Smooth muscle cell (in vitro differentiated cells): Measurements from ENCODE around the gene OLFML2A. TPM values are rescaled to one million over a fixed set of nuclear protein-coding genes. Genes with fewer than 3 reads are reported as not detected.

Experiments used
- DNase-seq: peaks from one replicate; lab custom pipeline; 2025; ENCODE audit not compliant: unreplicated experiment; lab: John Stamatoyannopoulos, UW
- H2AFZ ChIP-seq: fragments of 200-600 bp; sonication (generic); 2 replicates; pipeline ENCODE4 v1.6.0; 2016; ENCODE audit warnings: antibody characterized with exemption, low read depth, mild to moderate bottlenecking
- H3F3A ChIP-seq: fragments of 200-600 bp; sonication (generic); 2 replicates; pipeline ENCODE4 v1.6.0; 2017; ENCODE audit warnings: antibody characterized with exemption, low read depth
- H3K27ac ChIP-seq: fragments of 200-600 bp; sonication (generic); 2 replicates; pipeline ENCODE4 v1.5.1; 2016; ENCODE audit warnings: low read depth, mild to moderate bottlenecking
- H3K27me3 ChIP-seq: fragments of 200-600 bp; sonication (generic); 2 replicates; pipeline ENCODE4 v1.6.1; 2016; ENCODE audit warnings: low read depth, mild to moderate bottlenecking
- H3K36me3 ChIP-seq: fragments of 200-600 bp; sonication (generic); 2 replicates; pipeline ENCODE4 v1.5.1; 2016; ENCODE audit warnings: low read depth
- H3K4me1 ChIP-seq: fragments of 200-600 bp; sonication (generic); 2 replicates; pipeline ENCODE4 v1.5.1; 2016; ENCODE audit warnings: low read depth
- H3K4me2 ChIP-seq: fragments of 200-600 bp; sonication (generic); 2 replicates; pipeline ENCODE4 v1.6.0; 2016; ENCODE audit warnings: mild to moderate bottlenecking
- H3K4me3 ChIP-seq: fragments of 200-600 bp; sonication (generic); 2 replicates; pipeline ENCODE4 v1.5.1; 2016; ENCODE audit warnings: mild to moderate bottlenecking
- H3K79me2 ChIP-seq: fragments of 200-600 bp; sonication (generic); 2 replicates; pipeline ENCODE4 v1.6.0; 2016; ENCODE audit warnings: low read depth, mild to moderate bottlenecking
- H3K9ac ChIP-seq: fragments of 200-600 bp; sonication (generic); 2 replicates; pipeline ENCODE4 v1.6.0; 2016; ENCODE audit warnings: low read depth
- H3K9me3 ChIP-seq: fragments of 200-600 bp; sonication (generic); replicated peaks from 2 replicates; pipeline ENCODE4 v1.5.1; 2016; ENCODE audit warnings: low read depth
- H4K20me1 ChIP-seq: fragments of 200-600 bp; sonication (generic); 2 replicates; pipeline ENCODE4 v1.6.0; 2016; ENCODE audit warnings: low read depth
- CTCF ChIP-seq: fragments of 200-600 bp; sonication (generic); IDR thresholded peaks from 2 replicates; pipeline ENCODE4 v1.5.1; 2017; ENCODE audit warnings: borderline replicate concordance, mild to moderate bottlenecking, antibody characterized with exemption; ENCODE audit not compliant: insufficient read depth, poor library complexity, severe bottlenecking
- WGBS: methylation state at CpG from one replicate; pipeline ENCODE4 v1.1.7; 2016; ENCODE audit warnings: low lambda C conversion rate; 5-methylcytosine and 5-hydroxymethylcytosine counted together
- polyA plus RNA-seq: library from polyadenylated mRNA; unstranded; fragments of >200 nt; fragmentation: Nextera tagmentation; extraction: Ambion mirVana; gene quantifications from 2 replicates; pipeline ENCODE4 v1.2.1, GENCODE V29; 2016
- total RNA-seq: library from RNA; depleted of rRNA; stranded (reverse); fragments of >200 nt; gene quantifications from 2 replicates; pipeline ENCODE4 v1.2.3, GENCODE V29; 2014

Gene OLFML2A
- total and polyA plus RNA-seq, 2 experiments from 2014 or later, result 3.5 to 17.0 TPM

DNA sequence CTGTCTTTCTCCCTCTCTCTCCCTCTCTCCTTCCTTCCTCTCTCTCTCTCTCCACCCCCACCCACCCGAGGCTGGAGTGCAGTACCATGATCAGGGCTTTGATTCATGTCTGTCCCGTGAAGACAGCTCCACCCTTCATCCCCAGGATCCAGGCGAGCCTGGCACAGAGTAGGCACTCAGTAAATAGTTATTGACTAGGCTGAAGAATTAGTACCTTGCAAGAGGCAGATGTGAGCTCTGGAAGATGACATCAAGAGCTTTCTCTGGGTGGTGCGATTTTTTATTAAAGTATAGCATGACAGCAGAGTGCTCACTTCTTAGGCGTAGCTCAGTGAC is 52.4 kb downstream of the OLFML2A start:
- Histone ChIP-seq H3K4me1 (no peaks in the 10 kb centered on the region), H3F3A (peaks cover 2% of the 10 kb centered on the region), H3K27ac (no peak overlapping the region), H3K9ac (no peak overlapping the region), H3K36me3 (no peaks in the 10 kb centered on the region), H2AFZ (no peak overlapping the region), H3K9me3 (no peaks in the 10 kb centered on the region), H3K4me2 (no peak overlapping the region), H4K20me1 (no peaks in the 10 kb centered on the region), H3K79me2 (no peaks in the 10 kb centered on the region), H3K4me3 (no peak overlapping the region), H3K27me3 (no peaks in the 10 kb centered on the region)
- DNase-seq, result no peak
- 69% methylated on average over 5 of the region's 5 CpGs for WGBS
- no peak for TF ChIP-seq CTCF

DNA sequence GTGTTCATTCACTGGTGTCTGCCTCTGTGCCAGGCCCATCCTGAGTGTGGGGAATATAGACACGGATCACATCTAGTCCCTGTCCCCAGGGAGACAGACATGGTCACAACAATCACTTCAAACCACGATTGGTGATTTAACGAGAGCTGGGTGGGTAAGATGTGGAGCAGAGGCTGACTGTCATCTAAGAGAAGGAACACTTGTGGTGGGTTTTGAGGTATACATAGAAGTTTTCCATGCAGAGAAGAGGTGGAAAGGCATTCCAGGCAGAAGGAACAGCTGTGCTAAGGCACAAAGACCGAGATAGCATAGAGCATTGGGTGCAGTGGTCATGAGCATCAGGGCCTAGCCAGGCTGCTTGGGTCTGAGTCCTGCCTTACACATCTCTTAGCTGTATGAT is 53.7 kb downstream of the OLFML2A start:
- Histone ChIP-seq H3K4me3 (no peak overlapping the region), H3K27ac (no peak overlapping the region), H3F3A (peaks cover 2% of the 10 kb centered on the region), H2AFZ (no peak overlapping the region), H3K4me2 (no peak overlapping the region), H3K9ac (no peak overlapping the region), H3K79me2 (no peaks in the 10 kb centered on the region), H4K20me1 (no peaks in the 10 kb centered on the region), H3K9me3 (no peaks in the 10 kb centered on the region), H3K27me3 (no peaks in the 10 kb centered on the region), H3K36me3 (no peaks in the 10 kb centered on the region), H3K4me1 (no peaks in the 10 kb centered on the region)
- WGBS, result 64% methylated on average over 4 of the region's 4 CpGs
- no peak for DNase-seq
- no peak for TF ChIP-seq CTCF

DNA sequence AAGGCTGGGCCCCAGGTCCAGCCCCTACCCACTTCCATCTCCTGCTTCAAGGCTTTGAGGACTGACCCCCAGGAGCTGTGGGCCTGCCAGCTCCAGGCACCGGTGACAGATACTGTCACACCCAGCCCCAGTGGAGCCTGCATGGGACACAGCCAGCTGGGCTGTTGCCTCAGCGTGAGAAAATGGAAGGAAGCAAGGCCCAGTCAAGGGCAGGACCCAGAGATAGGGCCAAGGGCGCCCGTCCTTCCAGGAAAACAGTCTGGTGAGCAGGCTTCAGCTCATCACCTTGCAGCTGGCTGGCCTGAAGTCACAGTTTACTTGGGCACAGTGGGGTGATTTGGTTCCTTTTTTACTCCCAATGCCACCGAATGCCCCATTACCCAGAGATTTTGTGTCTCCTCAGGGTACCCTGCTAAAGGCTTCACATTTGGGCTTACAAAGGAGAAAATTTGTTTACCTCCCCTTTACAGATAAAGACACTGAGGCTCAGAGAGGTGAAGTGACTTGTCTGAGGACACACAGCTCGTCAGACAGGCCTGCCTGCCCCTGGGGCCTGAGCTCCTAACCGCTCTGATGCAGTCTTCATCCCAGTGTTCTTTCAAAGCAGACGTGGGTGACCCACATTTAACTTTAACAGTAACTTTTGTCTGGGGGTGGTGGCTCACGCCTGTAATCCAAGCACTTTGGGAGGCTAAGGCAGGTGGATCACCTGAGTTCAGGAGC is 54.9 kb downstream of the OLFML2A start:
- H3K9ac ChIP-seq, result no peak overlapping the region
- no peak overlapping the region for H3K27ac ChIP-seq
- peaks cover 2% of the 10 kb centered on the region for H3F3A ChIP-seq
- DNase-seq, result no peak
- no peaks in the 10 kb centered on the region for H3K4me1 ChIP-seq
- WGBS, result 92% methylated on average over 9 of the region's 9 CpGs
- no peak for TF ChIP-seq CTCF
- H3K27me3 ChIP-seq, result no peaks in the 10 kb centered on the region
- no peaks in the 10 kb centered on the region for H3K9me3 ChIP-seq
- H3K36me3 ChIP-seq, result no peaks in the 10 kb centered on the region
- H3K4me3 ChIP-seq, result no peak overlapping the region
- H3K4me2 ChIP-seq, result no peak overlapping the region
- no peaks in the 10 kb centered on the region for H4K20me1 ChIP-seq
- H2AFZ ChIP-seq, result no peak overlapping the region
- H3K79me2 ChIP-seq, result no peaks in the 10 kb centered on the region

GRCh38 chr9:124834591-124834990 is 57.7 kb downstream of the OLFML2A start:
- Histone ChIP-seq H3K79me2 (no peaks in the 10 kb centered on the region), H3K4me1 (no peaks in the 10 kb centered on the region), H3K36me3 (no peaks in the 10 kb centered on the region), H4K20me1 (no peaks in the 10 kb centered on the region), H2AFZ (no peak overlapping the region), H3K9ac (no peak overlapping the region), H3K27me3 (no peaks in the 10 kb centered on the region), H3K9me3 (no peaks in the 10 kb centered on the region), H3K27ac (no peak overlapping the region), H3K4me3 (no peak overlapping the region), H3K4me2 (peak overlapping the region; percentile 66), H3F3A (peaks cover 2% of the 10 kb centered on the region)
- TF ChIP-seq CTCF, result no peak
- WGBS, result 59% methylated on average over 7 of the region's 7 CpGs
- DNase-seq, result no peak
